SJSA1 (cell line): ENCODE results near the gene PSMF1. TPM values are rescaled to one million over a fixed set of nuclear protein-coding genes. Genes with fewer than 3 reads are reported as not detected.
"Not testable (repeated sequence)": the region's sequence is repeated elsewhere in the genome, so short reads cannot be mapped to it uniquely, and the experiment has no call there.

Experiments used
- DNase-seq, 2 experiments: peaks; one replicate each; pipeline ENCODE4 v3.0.0-alpha.2; 2015 to 2020; ENCODE audit warnings: low spot score in 2 of 2, low read depth in 1 of 2
- H3K27ac ChIP-seq: fragments of 250-450 bp; sonication (Bioruptor Pico); 2 replicates; pipeline ENCODE4 v1.5.1; 2020; ENCODE audit warnings: mild to moderate bottlenecking, moderate library complexity
- H3K27me3 ChIP-seq: fragments of 250-450 bp; sonication (Bioruptor Pico); replicated peaks from 2 replicates; pipeline ENCODE4 v1.5.1; 2020; ENCODE audit warnings: mild to moderate bottlenecking, moderate library complexity
- H3K36me3 ChIP-seq: fragments of 250-450 bp; sonication (Bioruptor Pico); 2 replicates; pipeline ENCODE4 v1.5.1; 2020; ENCODE audit warnings: mild to moderate bottlenecking
- H3K4me1 ChIP-seq: fragments of 250-450 bp; sonication (Bioruptor Pico); replicated peaks from 2 replicates; pipeline ENCODE4 v1.6.1; 2021; ENCODE audit warnings: mild to moderate bottlenecking
- H3K4me3 ChIP-seq: fragments of 250-450 bp; sonication (Bioruptor Pico); 2 replicates; pipeline ENCODE4 v1.5.1; 2020; ENCODE audit warnings: mild to moderate bottlenecking
- H3K9me3 ChIP-seq: fragments of 250-450 bp; sonication (Bioruptor Pico); replicated peaks from 2 replicates; pipeline ENCODE4 v1.5.1; 2020; ENCODE audit warnings: mild to moderate bottlenecking
- total RNA-seq: library from RNA; depleted of rRNA; stranded (reverse); fragments of >200 nt; shearing (Covaris generic); gene quantifications from 2 replicates; pipeline ENCODE4 v1.2.3, GENCODE V29; 2014; rRNA removed

PSMF1 gene
- total RNA-seq, 1 experiment from 2014 or later = 81.0 TPM

DNA sequence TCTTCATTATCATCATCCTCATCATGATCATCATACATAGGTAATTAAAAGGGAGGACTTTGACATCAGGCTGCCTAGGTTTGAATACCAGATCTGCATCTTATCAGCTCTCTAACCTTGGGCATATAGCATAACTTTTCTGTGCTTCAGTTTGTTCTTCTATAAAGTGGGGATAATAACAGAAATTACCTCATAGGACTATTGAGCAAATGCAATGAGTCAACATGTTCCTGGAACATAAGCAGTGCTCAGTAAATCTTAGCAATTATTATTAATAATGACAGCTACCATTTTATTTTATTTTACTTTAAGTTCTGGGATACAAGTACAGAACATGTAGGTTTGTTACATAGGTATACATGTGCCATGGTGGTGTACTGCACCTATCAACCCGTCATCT is 92.1 kb downstream of the PSMF1 start:
- Histone ChIP-seq H3K36me3 (no peaks in the 10 kb centered on the region), H3K27ac (no peak overlapping the region), H3K9me3 (no peaks in the 10 kb centered on the region), H3K4me3 (no peak overlapping the region), H3K27me3 (peaks cover 18% of the 10 kb centered on the region; the same call in 1 of the 2 replicates), H3K4me1 (no peaks in the 10 kb centered on the region)
- no peak for DNase-seq

DNA sequence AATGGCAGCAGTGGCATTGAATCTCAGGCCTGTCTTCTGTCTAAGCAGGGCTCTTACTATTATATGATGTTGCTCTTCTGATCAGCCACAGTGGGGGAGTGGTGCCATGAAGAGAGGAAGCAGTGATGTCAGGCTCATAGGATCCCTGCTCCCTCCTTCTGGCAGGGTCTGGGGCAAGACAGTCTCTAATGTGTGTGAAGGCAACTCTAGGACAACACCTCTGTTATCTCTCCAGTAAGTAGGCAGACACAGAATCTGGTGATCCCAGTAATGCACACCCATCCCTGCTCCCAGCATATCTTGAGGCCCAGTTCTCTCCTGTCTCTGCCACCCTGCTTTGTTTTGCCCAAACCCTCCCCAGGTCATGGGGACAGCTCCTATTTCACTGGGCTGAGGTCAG is 93.6 kb downstream of the PSMF1 start:
- Histone ChIP-seq H3K4me3 (no peak overlapping the region), H3K36me3 (no peaks in the 10 kb centered on the region), H3K4me1 (no peaks in the 10 kb centered on the region), H3K9me3 (no peaks in the 10 kb centered on the region), H3K27me3 (peaks cover 16% of the 10 kb centered on the region; the same call in 1 of the 2 replicates), H3K27ac (no peak overlapping the region)
- no peak for DNase-seq

DNA sequence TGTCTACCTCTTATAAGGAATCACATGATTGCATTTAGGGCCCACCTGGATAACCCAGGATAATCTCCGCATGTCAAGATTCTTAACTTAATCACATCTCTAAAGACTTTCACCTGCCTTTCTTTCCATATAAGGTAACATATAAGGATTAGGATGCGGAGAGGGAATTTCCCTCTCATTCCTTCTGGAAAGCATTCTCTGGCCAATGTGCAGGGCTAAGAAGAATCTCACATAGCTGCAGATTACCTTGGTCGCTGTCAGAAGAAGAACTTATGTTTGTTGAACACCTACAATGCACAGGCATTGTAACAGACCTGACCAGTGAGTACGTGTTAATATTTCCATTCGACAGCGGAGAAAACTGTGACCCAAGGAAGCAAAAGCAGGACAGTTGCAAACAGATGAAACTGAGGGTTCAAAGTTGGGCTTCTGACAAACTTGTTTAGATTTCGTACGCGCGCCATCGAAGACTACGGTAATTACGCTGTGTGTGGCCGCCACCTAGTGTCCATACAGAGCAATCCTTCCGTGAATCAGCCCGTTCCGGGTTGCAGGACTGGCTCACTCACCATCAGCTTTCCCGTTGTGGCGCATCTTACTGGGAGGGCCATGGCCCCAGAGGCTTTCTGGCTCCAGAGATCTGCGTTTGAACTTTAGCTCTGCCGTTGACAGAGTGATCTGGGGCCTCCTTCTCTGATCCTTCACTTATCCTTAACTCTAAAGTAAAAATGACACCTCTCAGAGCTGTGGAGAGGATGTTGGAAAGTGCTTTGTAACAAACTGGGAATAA is 94.4 kb downstream of the PSMF1 start:
- peak; percentile 38 to 71 for DNase-seq
- H3K27ac ChIP-seq = no peak overlapping the region
- H3K36me3 ChIP-seq = no peaks in the 10 kb centered on the region
- H3K9me3 ChIP-seq = no peaks in the 10 kb centered on the region
- peaks cover 14% of the 10 kb centered on the region; the same call in 1 of the 2 replicates for H3K27me3 ChIP-seq
- no peaks in the 10 kb centered on the region for H3K4me1 ChIP-seq
- H3K4me3 ChIP-seq = no peak overlapping the region

DNA sequence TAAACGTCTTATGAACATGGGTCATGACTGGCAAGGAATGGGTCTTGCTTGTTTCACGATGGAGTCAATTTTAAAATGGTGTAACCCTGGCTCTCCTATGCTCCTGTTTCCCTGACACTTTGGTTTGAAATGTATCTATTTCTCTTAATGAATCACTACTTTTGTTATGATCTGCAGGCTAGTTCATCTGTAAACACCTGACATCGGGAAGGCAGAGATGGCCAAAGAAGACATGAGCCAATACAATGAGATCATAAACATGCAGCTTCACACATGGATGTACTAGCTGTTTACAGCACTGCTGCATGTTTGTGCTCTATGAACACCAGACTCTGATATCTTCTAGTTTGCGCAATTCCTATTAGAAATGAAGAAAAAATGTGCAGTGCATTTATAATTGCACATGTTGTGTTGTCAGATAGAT is 96.4 kb downstream of the PSMF1 start:
- no peak for DNase-seq
- Histone ChIP-seq H3K4me3 (no peak overlapping the region), H3K9me3 (no peaks in the 10 kb centered on the region), H3K36me3 (no peaks in the 10 kb centered on the region), H3K27me3 (peaks cover 19% of the 10 kb centered on the region; the same call in 1 of the 2 replicates), H3K4me1 (no peaks in the 10 kb centered on the region), H3K27ac (no peak overlapping the region)

DNA sequence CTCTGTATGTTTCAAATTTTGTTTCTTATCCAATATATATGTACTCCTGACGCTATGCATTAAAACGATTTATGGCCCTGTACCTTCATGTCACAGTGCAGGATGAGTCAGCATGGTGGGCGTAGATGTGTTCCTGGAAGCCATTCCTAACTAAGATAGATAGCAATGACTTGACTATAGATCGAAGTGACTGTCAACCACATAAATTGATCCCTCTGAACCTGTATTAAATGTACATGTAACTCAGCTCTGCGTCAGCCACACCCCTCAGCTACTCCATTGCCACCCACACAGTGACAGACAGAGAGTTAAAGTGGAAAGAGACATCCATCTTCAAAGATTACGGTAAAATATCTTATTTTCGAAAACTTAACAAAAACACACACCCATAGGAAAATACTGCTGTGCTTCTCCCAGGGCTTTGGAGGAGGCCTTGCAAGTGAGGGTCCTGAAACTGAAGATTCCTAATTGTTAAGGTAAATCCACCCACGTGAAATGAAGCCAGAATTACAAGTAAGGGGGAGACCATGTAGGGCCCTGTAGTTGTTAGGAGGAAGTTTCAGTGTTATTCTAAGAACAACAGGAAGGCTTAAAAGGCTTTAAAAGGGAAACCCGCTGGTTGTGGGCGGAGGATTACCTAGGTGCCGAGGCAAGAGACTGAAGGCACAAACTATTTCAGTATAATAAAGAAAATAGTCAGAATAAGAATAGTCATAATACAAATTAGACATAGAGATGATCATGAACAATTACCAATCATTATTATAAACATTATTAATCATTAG is 97.2 kb downstream of the PSMF1 start:
- no peak overlapping the region for H3K27ac ChIP-seq
- peaks cover 19% of the 10 kb centered on the region; the same call in 1 of the 2 replicates for H3K27me3 ChIP-seq
- no peaks in the 10 kb centered on the region for H3K36me3 ChIP-seq
- no peaks in the 10 kb centered on the region for H3K9me3 ChIP-seq
- H3K4me1 ChIP-seq = no peaks in the 10 kb centered on the region
- DNase-seq = no peak
- H3K4me3 ChIP-seq = no peak overlapping the region

DNA sequence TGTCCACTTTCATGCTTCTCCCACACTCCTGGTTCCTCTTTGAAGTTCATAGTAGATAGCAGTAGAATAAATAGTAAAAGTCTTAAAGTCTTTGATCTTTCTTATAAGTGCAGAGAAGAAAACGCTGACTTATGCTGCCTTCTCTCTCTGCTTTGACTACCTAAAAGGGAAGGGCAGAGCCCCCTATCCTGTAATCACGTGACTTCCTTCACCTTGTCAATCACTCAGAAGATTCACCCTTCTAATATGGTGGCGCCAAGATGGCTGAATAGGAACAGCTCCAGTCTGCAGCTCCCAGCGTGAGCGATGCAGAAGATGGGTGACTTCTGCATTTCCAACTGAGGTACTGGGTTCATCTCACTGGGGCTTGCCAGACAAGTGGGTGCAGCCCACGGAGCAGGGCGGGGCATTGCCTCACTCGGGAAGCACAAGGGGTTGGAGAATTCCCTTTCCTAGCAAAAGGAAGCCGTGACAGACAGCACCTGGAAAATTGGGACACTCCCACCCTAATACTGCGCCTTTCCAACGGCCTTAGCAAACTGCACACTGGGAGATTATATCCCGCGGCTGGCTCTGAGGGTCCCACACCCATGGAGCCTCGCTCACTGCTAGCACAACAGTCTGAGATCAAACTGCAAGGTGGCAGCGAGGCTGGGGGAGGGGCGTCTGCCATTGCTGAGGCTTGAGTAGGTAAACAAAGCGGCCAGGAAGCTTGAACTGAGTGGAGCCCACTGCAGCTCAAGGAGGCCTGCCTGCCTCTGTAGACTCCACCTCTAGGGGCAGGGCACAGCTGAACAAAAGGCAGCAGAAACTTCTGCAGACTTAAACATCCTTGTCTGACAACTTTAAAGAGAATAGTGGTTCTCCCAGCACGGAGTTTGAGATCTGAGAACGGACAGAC is 98.4 kb downstream of the PSMF1 start:
- peaks cover 19% of the 10 kb centered on the region; the same call in 1 of the 2 replicates for H3K27me3 ChIP-seq
- not testable (repeated sequence) for H3K27ac ChIP-seq, DNase-seq, H3K36me3 ChIP-seq, H3K4me3 ChIP-seq, H3K4me1 ChIP-seq, H3K9me3 ChIP-seq

Other genes starting within 250 kb of the PSMF1 start
- not detected in 2 replicates for gene ANGPT4, start 202.3 kb upstream of the PSMF1 start, total RNA-seq
- not detected in 2 replicates for gene RSPO4, start 116.3 kb upstream of the PSMF1 start, total RNA-seq
- not detected in 2 replicates for gene TMEM74B, start 66.4 kb downstream of the PSMF1 start, total RNA-seq
- gene C20orf202, start 84.9 kb downstream of the PSMF1 start, total RNA-seq = not detected in 2 replicates
- 0.19 and 0.29 TPM in 2 replicates for gene RAD21L1, start 107.4 kb downstream of the PSMF1 start, total RNA-seq
- gene SNPH, start 147.7 kb downstream of the PSMF1 start, total RNA-seq = 3.3 and 5.4 TPM in 2 replicates
- 1.2 and 1.4 TPM in 2 replicates for gene SDCBP2, start 210.5 kb downstream of the PSMF1 start, total RNA-seq